AG04449 (cell line): ENCODE measurements around the gene SSU72.
A peak's percentile ranks its signal among the peaks of the same experiment; 100 is the strongest.

Source experiments
- CTCF ChIA-PET: fragments of 350-600 bp; formaldehyde crosslinking; extraction: SDS; loops from one replicate; lab custom pipeline; 2021; ENCODE audit warnings: antibody characterized with exemption; lab: Yijun Ruan, JAX
- POLR2A ChIA-PET: fragments of 400-600, 350-600 bp; formaldehyde crosslinking; extraction: SDS; loops from one replicate; lab custom pipeline; 2020; ENCODE audit warnings: antibody characterized with exemption, inconsistent platforms; lab: Yijun Ruan, JAX
- DNase-seq: peaks from one replicate; pipeline ENCODE4 v3.0.0-alpha.2; 2010; ENCODE audit warnings: low read depth, low spot score
- H3K4me3 ChIP-seq: 2 replicates; pipeline ENCODE4 v1.5.1; 2011; ENCODE audit warnings: low read depth, mild to moderate bottlenecking, control low read depth, low read length
- CTCF ChIP-seq: IDR thresholded peaks from one replicate; pipeline ENCODE4 v1.5.1; 2011; ENCODE audit warnings: mild to moderate bottlenecking, moderate library complexity, low read length, control low read depth, inconsistent platforms; ENCODE audit not compliant: insufficient read depth; ENCODE audit errors: missing control alignments

Gene SSU72

GRCh38 chr1:1614204-1614953 is 39.7 kb upstream of the SSU72 start:
- peak overlapping the region; percentile 99 for H3K4me3 ChIP-seq
- CTCF ChIA-PET: interaction anchor here (1.0 to 1.5 kb wide), 4 partner anchors 10 to 38 kb away, joined by 3 to 4 read pairs (median 3); no protein-coding TSS in a partner anchor
- peak; percentile 12 for DNase-seq
- no peak for TF ChIP-seq CTCF
- POLR2A ChIA-PET: interaction anchor here (0.7 to 1.6 kb wide), 4 partner anchors 8 to 493 kb away, joined by 3 to 5 read pairs (median 3); no protein-coding TSS in a partner anchor

- peak overlapping the region; percentile 0; the same call in 1 of the 2 replicates for H3K4me3 ChIP-seq
- ChIA-PET POLR2A (interaction anchor here (0.7 kb wide), 1 partner anchor 493 kb away, joined by 3 read pairs; no protein-coding TSS in a partner anchor), CTCF (interaction anchor here (1.0 to 1.5 kb wide), 4 partner anchors 9 to 37 kb away, joined by 3 to 4 read pairs (median 3); no protein-coding TSS in a partner anchor)
- TF ChIP-seq CTCF: no peak
- no peak for DNase-seq
Measured at GRCh38 chr1:1613509-1614082, 38.9 kb upstream of the SSU72 start.

GRCh38 chr1:1612104-1612400 is 37.4 kb upstream of the SSU72 start:
- CTCF ChIA-PET: no interaction called here

GRCh38 chr1:1610796-1611195 is 36.1 kb upstream of the SSU72 start:
- CTCF ChIA-PET: no interaction called here
- H3K4me3 ChIP-seq: no peak overlapping the region
- DNase-seq: no peak
- no peak for TF ChIP-seq CTCF
- POLR2A ChIA-PET: no interaction called here

More at GRCh38 chr1:1612104-1612400, 37.4 kb upstream of the SSU72 start:
- no peak for TF ChIP-seq CTCF
- POLR2A ChIA-PET: no interaction called here
- no peak for DNase-seq
- H3K4me3 ChIP-seq: no peak overlapping the region

- no peak overlapping the region for H3K4me3 ChIP-seq
- DNase-seq: no peak
- no peak for TF ChIP-seq CTCF
- CTCF ChIA-PET: interaction anchor here (0.8 kb wide), 1 partner anchor 50 kb away, joined by 3 read pairs; no protein-coding TSS in a partner anchor
- POLR2A ChIA-PET: no interaction called here
Measured at GRCh38 chr1:1609822-1610485, 35.3 kb upstream of the SSU72 start.

GRCh38 chr1:1606232-1606631 is 31.6 kb upstream of the SSU72 start:
- no peak for DNase-seq
- ChIA-PET POLR2A (interaction anchor here (1.2 kb wide), 1 partner anchor 9 kb away, joined by 3 read pairs; the partner anchor contains the start of gene MIB2), CTCF (no interaction called here)
- H3K4me3 ChIP-seq: no peak overlapping the region
- TF ChIP-seq CTCF: no peak
